ENCODE results near the gene WDR49.

WDR49 gene

DNA sequence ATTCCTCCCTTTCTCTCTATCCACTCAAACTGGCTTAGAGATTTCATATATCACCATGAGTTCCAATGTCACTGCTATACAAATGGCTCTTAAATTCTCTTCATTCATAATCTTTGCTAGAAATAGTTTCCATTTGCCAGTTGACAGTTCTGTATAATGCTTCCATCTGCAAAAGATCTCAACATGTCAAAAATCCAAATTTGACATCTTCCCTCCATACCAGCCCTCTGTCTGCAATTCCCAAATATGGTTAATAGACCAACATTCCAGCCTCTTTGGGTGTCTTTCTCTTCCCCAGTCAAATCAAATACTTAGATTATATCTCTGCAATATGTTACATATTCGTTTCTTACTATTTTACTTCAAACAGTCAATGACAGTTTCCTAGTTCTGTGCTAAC, 115.7 kb downstream of the WDR49 start:
- no peak for TF ChIP-seq YY1 (IDR thresholded peaks at IDR 0.05; ENCODE audit: low read depth)
- TF ChIP-seq, protein P1, sequence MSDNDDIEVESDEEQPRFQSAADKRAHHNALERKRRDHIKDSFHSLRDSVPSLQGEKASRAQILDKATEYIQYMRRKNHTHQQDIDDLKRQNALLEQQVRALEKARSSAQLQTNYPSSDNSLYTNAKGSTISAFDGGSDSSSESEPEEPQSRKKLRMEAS (IDR thresholded peaks at IDR 0.05) = no peak
- TF ChIP-seq NFIC (IDR thresholded peaks at IDR 0.05) = no peak
- no peak for TF ChIP-seq TEAD4 (IDR thresholded peaks at IDR 0.05)
- no peak for TF ChIP-seq RAD21 (IDR thresholded peaks at IDR 0.05; ENCODE audit: low read depth)
- no peak for TF ChIP-seq CREB1 (IDR thresholded peaks at IDR 0.05; ENCODE audit: low read depth)
- TF ChIP-seq TAF1 (IDR thresholded peaks at IDR 0.05; ENCODE audit: low read depth) = no peak
- TF ChIP-seq FOXM1 (IDR thresholded peaks at IDR 0.05; ENCODE audit: borderline replicate concordance, low read depth) = no peak
- no peak for TF ChIP-seq TCF12 (IDR thresholded peaks at IDR 0.05; ENCODE audit: low read depth)

DNA sequence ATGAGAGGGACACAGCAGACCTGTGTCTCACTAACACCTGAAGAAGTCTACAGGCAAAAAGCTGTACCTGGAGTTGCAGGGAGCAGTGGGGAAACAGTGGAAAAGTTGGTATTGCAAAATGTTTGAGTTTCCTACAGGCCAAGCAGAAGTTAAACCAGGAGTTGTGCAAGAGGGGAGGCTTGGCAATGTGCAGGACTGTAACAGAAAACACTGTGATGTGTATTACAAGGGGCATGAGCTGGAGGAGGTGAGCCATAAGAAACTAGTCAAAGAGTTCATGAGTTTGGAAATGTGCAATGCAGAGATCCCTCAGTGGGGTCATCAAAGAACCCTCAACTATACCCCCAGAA, 132.8 kb downstream of the WDR49 start:
- TF ChIP-seq FOXM1 (IDR thresholded peaks at IDR 0.05; ENCODE audit: borderline replicate concordance, low read depth) = no peak
- no peak for TF ChIP-seq NFIC (IDR thresholded peaks at IDR 0.05)
- TF ChIP-seq, protein P2, sequence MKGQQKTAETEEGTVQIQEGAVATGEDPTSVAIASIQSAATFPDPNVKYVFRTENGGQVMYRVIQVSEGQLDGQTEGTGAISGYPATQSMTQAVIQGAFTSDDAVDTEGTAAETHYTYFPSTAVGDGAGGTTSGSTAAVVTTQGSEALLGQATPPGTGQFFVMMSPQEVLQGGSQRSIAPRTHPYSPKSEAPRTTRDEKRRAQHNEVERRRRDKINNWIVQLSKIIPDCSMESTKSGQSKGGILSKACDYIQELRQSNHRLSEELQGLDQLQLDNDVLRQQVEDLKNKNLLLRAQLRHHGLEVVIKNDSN (IDR thresholded peaks at IDR 0.05) = no peak
- TF ChIP-seq TEAD4 (IDR thresholded peaks at IDR 0.05) = no peak
- no peak for TF ChIP-seq RAD21 (IDR thresholded peaks at IDR 0.05; ENCODE audit: low read depth)
- no peak for TF ChIP-seq YY1 (IDR thresholded peaks at IDR 0.05; ENCODE audit: low read depth)
- TF ChIP-seq TAF1 (IDR thresholded peaks at IDR 0.05; ENCODE audit: low read depth) = no peak
- no peak for TF ChIP-seq EP300 (IDR thresholded peaks at IDR 0.05; ENCODE audit: borderline replicate concordance)
- TF ChIP-seq CREB1 (IDR thresholded peaks at IDR 0.05; ENCODE audit: low read depth) = no peak
- no peak for TF ChIP-seq TCF12 (IDR thresholded peaks at IDR 0.05; ENCODE audit: low read depth)

DNA sequence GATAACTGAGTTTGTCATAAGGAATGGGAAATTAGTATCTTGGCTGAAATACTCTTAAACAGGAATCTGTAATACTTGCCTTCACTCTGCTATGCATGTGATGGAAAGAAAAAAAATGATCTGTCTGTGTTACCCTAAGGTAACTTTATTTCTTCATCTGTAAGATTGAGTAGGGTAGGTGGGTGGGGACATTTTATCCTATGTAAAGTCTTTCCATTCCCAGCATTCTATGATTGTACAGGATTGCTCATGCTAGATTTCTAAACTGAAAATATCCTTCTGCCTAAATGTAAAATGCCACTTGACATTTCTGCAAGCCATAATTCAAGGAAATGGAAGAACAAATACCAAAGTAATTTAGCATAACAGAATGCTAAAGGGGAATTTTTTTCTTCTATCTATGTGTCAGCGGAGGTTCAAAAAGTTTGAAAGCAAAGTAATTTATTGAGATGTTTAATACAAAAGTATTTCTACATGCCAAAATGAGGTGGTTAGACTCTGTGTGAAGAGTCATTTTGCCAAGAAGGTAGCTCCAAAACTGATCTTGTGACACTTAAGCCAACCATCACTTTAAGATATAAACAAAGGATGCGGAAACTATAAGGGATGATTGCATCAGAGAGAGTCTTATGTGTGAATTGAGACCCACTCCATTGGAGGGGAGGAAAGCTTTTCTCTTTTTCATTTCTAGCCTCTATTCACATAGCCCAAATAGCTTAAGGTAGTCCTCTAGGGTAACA, 133.3 kb downstream of the WDR49 start:
- TF ChIP-seq FOXM1 (IDR thresholded peaks at IDR 0.05; ENCODE audit: borderline replicate concordance, low read depth) (no peak), NFIC (IDR thresholded peaks at IDR 0.05) (no peak), CREB1 (IDR thresholded peaks at IDR 0.05; ENCODE audit: low read depth) (no peak), CEBPB (IDR thresholded peaks at IDR 0.05) (no peak), TAF1 (IDR thresholded peaks at IDR 0.05; ENCODE audit: low read depth) (no peak), TCF12 (IDR thresholded peaks at IDR 0.05; ENCODE audit: low read depth) (no peak), EGR1 (IDR thresholded peaks at IDR 0.05) (no peak)
- TF ChIP-seq, protein P3, sequence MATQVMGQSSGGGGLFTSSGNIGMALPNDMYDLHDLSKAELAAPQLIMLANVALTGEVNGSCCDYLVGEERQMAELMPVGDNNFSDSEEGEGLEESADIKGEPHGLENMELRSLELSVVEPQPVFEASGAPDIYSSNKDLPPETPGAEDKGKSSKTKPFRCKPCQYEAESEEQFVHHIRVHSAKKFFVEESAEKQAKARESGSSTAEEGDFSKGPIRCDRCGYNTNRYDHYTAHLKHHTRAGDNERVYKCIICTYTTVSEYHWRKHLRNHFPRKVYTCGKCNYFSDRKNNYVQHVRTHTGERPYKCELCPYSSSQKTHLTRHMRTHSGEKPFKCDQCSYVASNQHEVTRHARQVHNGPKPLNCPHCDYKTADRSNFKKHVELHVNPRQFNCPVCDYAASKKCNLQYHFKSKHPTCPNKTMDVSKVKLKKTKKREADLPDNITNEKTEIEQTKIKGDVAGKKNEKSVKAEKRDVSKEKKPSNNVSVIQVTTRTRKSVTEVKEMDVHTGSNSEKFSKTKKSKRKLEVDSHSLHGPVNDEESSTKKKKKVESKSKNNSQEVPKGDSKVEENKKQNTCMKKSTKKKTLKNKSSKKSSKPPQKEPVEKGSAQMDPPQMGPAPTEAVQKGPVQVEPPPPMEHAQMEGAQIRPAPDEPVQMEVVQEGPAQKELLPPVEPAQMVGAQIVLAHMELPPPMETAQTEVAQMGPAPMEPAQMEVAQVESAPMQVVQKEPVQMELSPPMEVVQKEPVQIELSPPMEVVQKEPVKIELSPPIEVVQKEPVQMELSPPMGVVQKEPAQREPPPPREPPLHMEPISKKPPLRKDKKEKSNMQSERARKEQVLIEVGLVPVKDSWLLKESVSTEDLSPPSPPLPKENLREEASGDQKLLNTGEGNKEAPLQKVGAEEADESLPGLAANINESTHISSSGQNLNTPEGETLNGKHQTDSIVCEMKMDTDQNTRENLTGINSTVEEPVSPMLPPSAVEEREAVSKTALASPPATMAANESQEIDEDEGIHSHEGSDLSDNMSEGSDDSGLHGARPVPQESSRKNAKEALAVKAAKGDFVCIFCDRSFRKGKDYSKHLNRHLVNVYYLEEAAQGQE (IDR thresholded peaks at IDR 0.05; ENCODE audit: low read depth) = no peak
- TF ChIP-seq, protein P2 (IDR thresholded peaks at IDR 0.05) = no peak

DNA sequence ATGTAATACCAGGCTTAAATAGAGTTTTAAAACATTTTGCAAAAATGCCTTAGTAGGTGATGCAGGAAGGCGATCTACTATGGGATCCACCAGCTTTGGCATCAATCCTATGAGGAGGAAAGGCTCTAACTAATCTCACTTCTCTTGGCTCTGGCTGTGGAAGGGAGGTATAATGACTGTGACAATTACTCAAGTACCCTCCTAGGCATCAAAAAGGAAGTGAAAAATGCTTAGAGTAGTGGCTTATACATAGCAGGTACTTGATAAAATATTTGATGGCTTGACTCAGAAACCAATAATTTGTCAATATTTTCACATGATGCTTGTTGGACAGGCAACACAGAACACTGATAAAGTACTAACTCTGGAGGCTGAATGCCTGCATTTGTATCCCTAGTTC, 145.8 kb downstream of the WDR49 start:
- TF ChIP-seq, protein P3 (IDR thresholded peaks at IDR 0.05; ENCODE audit: low read depth) = no peak
- TF ChIP-seq EP300 (IDR thresholded peaks at IDR 0.05; ENCODE audit: borderline replicate concordance) = no peak
- TF ChIP-seq RAD21 (IDR thresholded peaks at IDR 0.05; ENCODE audit: low read depth) = no peak
- TF ChIP-seq TEAD4 (IDR thresholded peaks at IDR 0.05) = no peak

DNA sequence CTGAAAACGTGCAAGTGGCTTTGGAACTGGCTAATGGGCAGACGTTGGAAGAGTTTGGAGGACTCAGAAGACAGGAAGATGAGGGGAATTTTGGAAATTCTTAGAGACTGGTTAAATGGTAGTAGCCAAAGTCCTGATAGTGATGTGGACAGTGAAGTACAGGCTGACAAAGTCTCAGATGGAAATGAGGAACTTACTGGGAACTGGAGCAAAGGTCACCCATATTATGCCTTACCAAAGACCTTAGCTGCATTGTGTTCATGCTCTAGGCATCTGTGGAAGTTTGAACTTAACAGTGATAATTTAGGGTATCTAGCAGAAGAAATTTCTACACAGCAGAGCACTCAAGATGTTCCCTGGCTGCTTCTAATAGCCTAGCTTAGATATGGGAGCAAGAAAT, 151.3 kb downstream of the WDR49 start:
- no peak for TF ChIP-seq NFIC (IDR thresholded peaks at IDR 0.05)
- TF ChIP-seq RAD21 (IDR thresholded peaks at IDR 0.05; ENCODE audit: low read depth) = no peak
- no peak for TF ChIP-seq CREB1 (IDR thresholded peaks at IDR 0.05; ENCODE audit: low read depth)
- no peak for TF ChIP-seq TAF1 (IDR thresholded peaks at IDR 0.05; ENCODE audit: low read depth)
- TF ChIP-seq, protein P3 (IDR thresholded peaks at IDR 0.05; ENCODE audit: low read depth) = no peak
- TF ChIP-seq FOXM1 (IDR thresholded peaks at IDR 0.05; ENCODE audit: borderline replicate concordance, low read depth) = no peak
- no peak for TF ChIP-seq EP300 (IDR thresholded peaks at IDR 0.05; ENCODE audit: borderline replicate concordance)
- TF ChIP-seq, protein P2 (IDR thresholded peaks at IDR 0.05) = no peak
- no peak for TF ChIP-seq TEAD4 (IDR thresholded peaks at IDR 0.05)
- TF ChIP-seq EGR1 (IDR thresholded peaks at IDR 0.05) = no peak
- TF ChIP-seq YY1 (IDR thresholded peaks at IDR 0.05; ENCODE audit: low read depth) = no peak
- TF ChIP-seq ZBTB7A (IDR thresholded peaks at IDR 0.05; ENCODE audit: low read depth) = no peak
- TF ChIP-seq, protein P1 (IDR thresholded peaks at IDR 0.05) = no peak
- no peak for TF ChIP-seq TCF12 (IDR thresholded peaks at IDR 0.05; ENCODE audit: low read depth)
- TF ChIP-seq CEBPB (IDR thresholded peaks at IDR 0.05) = no peak

Data from Ishikawa (cell line).